ENCODE data around the gene RNF208. TPM values are rescaled to one million over a fixed set of nuclear protein-coding genes. Genes with fewer than 3 reads are reported as not detected.

RNF208 gene
- total and polyA plus RNA-seq, 10 of the 15 experiments (the other 5 are each of a cell fraction or from before 2014, with no cell fraction given) = 0.06 to 10.7 (median 0.77) TPM

- ATAC-seq (peak; percentile 64), FAIRE-seq (peak; percentile 91), DNase-seq (ENCODE audit: low read depth, low spot score) (peak; percentile 34)
- ChIA-PET POLR2A (interaction anchor here (0.6 to 1.0 kb wide), 3 partner anchors 27 to 88 kb away, joined by 3 read pairs; partner anchors contain the start of gene TPRN), CTCF (interaction anchor here (1.1 to 2.6 kb wide), 2 partner anchors 32 to 33 kb away, joined by 4 to 11 read pairs; no protein-coding TSS in a partner anchor), RAD21 (ENCODE audit: unreplicated experiment) (interaction anchor here (0.7 to 1.9 kb wide), 2 partner anchors 8 to 28 kb away, joined by 3 to 5 read pairs; partner anchors contain the start of genes TOR4A and TUBB4B), SMC1A (ENCODE audit: uncharacterized antibody, unreplicated experiment) (no interaction called here)
- no TSS peak for BruUV-seq (replicated peaks)
- Histone ChIP-seq H3K36me3 (ENCODE audit: control insufficient read depth in 2 of 2, insufficient read depth in 2 of 2, low read length in 1 of 2) (peaks cover 6 to 16% of the 10 kb centered on the region in 2 experiments; a peak in 3 of 4 replicates), H3K4me1 (ENCODE audit: control insufficient read depth, insufficient read depth, low read length) (peaks cover 22% of the 10 kb centered on the region), H3K9me3 (replicated peaks; ENCODE audit: control insufficient read depth, insufficient read depth, low read length) (no peaks in the 10 kb centered on the region), H3K27me3 (replicated peaks in 1 of 2; ENCODE audit: control insufficient read depth in 2 of 2, insufficient read depth in 2 of 2, low read length in 1 of 2) (no peaks in the 10 kb centered on the region), H3K27ac (ENCODE audit: control insufficient read depth, insufficient read depth) (peak overlapping the region; percentile 47), H2AFZ (ENCODE audit: control insufficient read depth, low read depth, low read length) (no peak overlapping the region), H3K9ac (ENCODE audit: control insufficient read depth, insufficient read depth, low read length) (peak overlapping the region; percentile 28; the same call in 1 of the 2 replicates), H3K4me3 (peak overlapping the region; percentile 46; the same call in 1 of the 2 replicates), H3K4me2 (ENCODE audit: control insufficient read depth, insufficient read depth) (peak overlapping the region; percentile 68), H4K20me1 (ENCODE audit: control insufficient read depth, insufficient read depth) (no peaks in the 10 kb centered on the region), H3K79me2 (ENCODE audit: control insufficient read depth, insufficient read depth, low read length) (0 out of 2 replicates have a peak, but pooled peaks cover 2% of the 10 kb centered on the region)
- intact Hi-C loops (cut with micrococcal nuclease; ENCODE audit: unreplicated experiment) (no loop called here), in situ Hi-C loops (cut with MboI) (no loop called here)
- 8% methylated on average over 17 of the region's 17 CpGs for WGBS (ENCODE audit: insufficient coverage, insufficient replicate concordance, low lambda C conversion rate, missing lambda C conversion rate)
- TF ChIP-seq PKNOX1 (IDR thresholded peaks at IDR 0.05) (peak; percentile 34; the same call in 1 of the 2 replicates), TARDBP (IDR thresholded peaks at IDR 0.05; ENCODE audit: borderline replicate concordance) (no peak), ATF3 (IDR thresholded peaks at IDR 0.05; ENCODE audit: borderline replicate concordance, extremely low read depth, low read depth, low read length) (peak; percentile 12; the same call in 1 of the 2 replicates), ZZZ3 (IDR thresholded peaks at IDR 0.05; ENCODE audit: control insufficient read depth, insufficient read length, low read depth) (no peak), ZNF687 (IDR thresholded peaks at IDR 0.05) (peak; percentile 98), SP1 (IDR thresholded peaks at IDR 0.05; ENCODE audit: low read depth, low read length) (no peak), TCF7 (IDR thresholded peaks at IDR 0.05; ENCODE audit: borderline replicate concordance) (no peak), IRF4 (IDR thresholded peaks at IDR 0.05; ENCODE audit: low read depth, low read length) (no peak), CTCF (IDR thresholded peaks at IDR 0.05 in 2 of 3, conservative IDR thresholded peaks at IDR 0.05 in 1 of 3; ENCODE audit: control insufficient read depth in 2 of 3, extremely low read depth in 1 of 3, insufficient read depth in 1 of 3, low read depth in 3 of 3, low read length in 3 of 3) (no peak), USF2 (IDR thresholded peaks at IDR 0.05; ENCODE audit: borderline replicate concordance, low read depth, low read length) (peak; percentile 32), USF1 (IDR thresholded peaks at IDR 0.05; ENCODE audit: borderline replicate concordance, extremely low read length, insufficient read depth, low read depth, low read length) (peak; percentile 52)
Observed at GRCh38 chr9:137269231-137269772, 47.3 kb upstream of the RNF208 start.
